HL-60 (cell line): ENCODE measurements around the gene ARSG.

Experiments used
- CTCF ChIP-seq: IDR thresholded peaks from one replicate; pipeline ENCODE4 v1.5.1; 2011; ENCODE audit warnings: low read length, control low read depth, inconsistent platforms; ENCODE audit not compliant: insufficient read depth
- GABPA ChIP-seq: IDR thresholded peaks from 2 replicates; pipeline ENCODE4 v1.6.1; 2012; ENCODE audit warnings: low read depth
- REST ChIP-seq: IDR thresholded peaks from 2 replicates; pipeline ENCODE4 v1.6.1; 2012; ENCODE audit warnings: low read depth; ENCODE audit not compliant: insufficient replicate concordance

GRCh38 chr17:68352041-68352440, 60.7 kb downstream of the ARSG start:
- no peak for TF ChIP-seq CTCF
- no peak for TF ChIP-seq GABPA
- TF ChIP-seq REST = no peak
